22Rv1 (cell line): ENCODE data around the gene SF3B3.

Source experiments
- H3K27ac ChIP-seq: fragments of 450-650 bp; 2 replicates; pipeline ENCODE4 v1.5.1; 2017
- ZFX ChIP-seq: fragments of 450-650 bp; IDR thresholded peaks from 2 replicates; pipeline ENCODE4 v1.6.1; 2017; ENCODE audit warnings: antibody characterized with exemption, borderline replicate concordance
- TF ChIP-seq, protein P1 (sequence below): fragments of 450-650 bp; IDR thresholded peaks from 2 replicates; pipeline ENCODE4 v1.5.1; 2017; ENCODE audit warnings: mild to moderate bottlenecking

The SF3B3 gene

GRCh38 chr16:70523743-70524398, at the start of gene SF3B3:
Gene SF3B3 (plus strand): TSS chr16:70523816. CDS start chr16:70526657, 2,841 bp downstream.
- H3K27ac ChIP-seq: peak within 1 kb of the TSS; percentile 87
- no peak for TF ChIP-seq ZFX
- TF ChIP-seq, protein P1, sequence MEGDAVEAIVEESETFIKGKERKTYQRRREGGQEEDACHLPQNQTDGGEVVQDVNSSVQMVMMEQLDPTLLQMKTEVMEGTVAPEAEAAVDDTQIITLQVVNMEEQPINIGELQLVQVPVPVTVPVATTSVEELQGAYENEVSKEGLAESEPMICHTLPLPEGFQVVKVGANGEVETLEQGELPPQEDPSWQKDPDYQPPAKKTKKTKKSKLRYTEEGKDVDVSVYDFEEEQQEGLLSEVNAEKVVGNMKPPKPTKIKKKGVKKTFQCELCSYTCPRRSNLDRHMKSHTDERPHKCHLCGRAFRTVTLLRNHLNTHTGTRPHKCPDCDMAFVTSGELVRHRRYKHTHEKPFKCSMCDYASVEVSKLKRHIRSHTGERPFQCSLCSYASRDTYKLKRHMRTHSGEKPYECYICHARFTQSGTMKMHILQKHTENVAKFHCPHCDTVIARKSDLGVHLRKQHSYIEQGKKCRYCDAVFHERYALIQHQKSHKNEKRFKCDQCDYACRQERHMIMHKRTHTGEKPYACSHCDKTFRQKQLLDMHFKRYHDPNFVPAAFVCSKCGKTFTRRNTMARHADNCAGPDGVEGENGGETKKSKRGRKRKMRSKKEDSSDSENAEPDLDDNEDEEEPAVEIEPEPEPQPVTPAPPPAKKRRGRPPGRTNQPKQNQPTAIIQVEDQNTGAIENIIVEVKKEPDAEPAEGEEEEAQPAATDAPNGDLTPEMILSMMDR: no peak

- no peak for TF ChIP-seq ZFX
- TF ChIP-seq, protein P1: no peak
- no peak overlapping the region for H3K27ac ChIP-seq
Measured at GRCh38 chr16:70474320-70475053, 49.1 kb upstream of the SF3B3 start.

GRCh38 chr16:70475054-70475871, 48.4 kb upstream of the SF3B3 start:
- H3K27ac ChIP-seq: no peak overlapping the region
- TF ChIP-seq ZFX: no peak
- TF ChIP-seq, protein P1: no peak

DNA sequence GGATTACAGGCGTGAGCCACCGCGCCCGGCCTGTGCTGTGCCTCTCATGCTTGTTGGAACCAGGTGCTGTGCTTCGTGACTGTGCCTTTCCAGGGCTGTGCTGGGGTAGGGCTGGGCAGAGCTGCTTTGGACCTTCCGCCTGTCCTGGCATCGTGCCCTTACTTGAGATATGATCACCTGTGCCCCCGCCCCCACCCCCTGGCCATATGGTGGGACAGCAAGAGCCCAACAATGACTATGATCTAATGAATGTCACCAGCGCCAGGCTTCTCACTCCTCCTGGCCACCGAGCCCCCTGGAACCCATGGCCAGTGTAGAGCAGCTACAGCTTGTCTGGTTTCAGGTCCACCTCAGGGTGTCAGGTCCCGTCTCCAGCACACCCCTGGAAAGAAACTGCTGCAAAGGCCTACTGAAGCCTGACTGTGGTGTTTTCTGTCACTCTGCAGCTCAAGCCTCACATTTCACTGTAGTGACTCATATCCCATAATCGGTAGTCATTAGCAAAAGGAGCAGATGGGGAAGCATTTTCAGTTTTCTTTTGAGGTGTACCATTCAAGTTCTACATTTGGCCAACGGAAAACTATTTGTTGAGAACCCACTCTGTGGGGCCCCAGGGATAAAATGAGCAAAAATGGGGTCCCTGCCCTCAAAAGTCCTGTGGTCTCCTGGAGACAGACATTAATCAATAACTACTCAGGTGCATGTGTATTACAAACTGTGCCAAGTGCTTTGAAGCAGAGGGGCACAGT, 47.2 kb upstream of the SF3B3 start:
- H3K27ac ChIP-seq: no peak overlapping the region
- no peak for TF ChIP-seq ZFX
- TF ChIP-seq, protein P1: no peak

GRCh38 chr16:70478169-70478568, 45.4 kb upstream of the SF3B3 start:
- TF ChIP-seq ZFX: no peak
- TF ChIP-seq, protein P1: no peak
- no peak overlapping the region for H3K27ac ChIP-seq

DNA sequence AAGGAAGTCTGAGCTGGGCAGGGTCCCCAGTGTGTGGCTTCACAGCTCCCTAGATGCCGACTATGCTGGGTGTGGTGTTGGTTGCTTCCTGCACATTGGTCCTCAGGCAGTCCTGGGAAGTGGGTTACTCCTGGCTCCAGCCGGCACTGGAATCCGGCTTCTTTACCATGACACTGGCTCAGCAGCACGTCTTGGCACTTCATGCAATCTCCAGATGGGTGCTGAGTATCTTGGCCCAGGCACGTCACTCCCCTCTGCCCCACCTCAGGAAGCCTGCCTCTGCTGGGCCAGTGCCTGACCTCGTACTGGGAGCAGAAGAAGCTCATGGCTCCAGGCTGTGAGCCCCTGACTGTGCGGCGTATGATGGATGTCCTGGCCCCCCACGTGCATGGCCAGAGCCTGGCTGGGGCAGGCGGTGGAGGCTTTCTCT, 44.7 kb upstream of the SF3B3 start:
- TF ChIP-seq, protein P1: no peak
- no peak for TF ChIP-seq ZFX
- no peak overlapping the region for H3K27ac ChIP-seq
